ENCODE data around the gene LRMDA. TPM values are rescaled to one million over a fixed set of nuclear protein-coding genes. Genes with fewer than 3 reads are reported as not detected.

The LRMDA gene
- total and polyA plus RNA-seq, 10 of the 15 experiments (the other 5 are each of a cell fraction or from before 2014, with no cell fraction given): 0.07 to 0.54 (median 0.29) TPM; not detected in 4

DNA sequence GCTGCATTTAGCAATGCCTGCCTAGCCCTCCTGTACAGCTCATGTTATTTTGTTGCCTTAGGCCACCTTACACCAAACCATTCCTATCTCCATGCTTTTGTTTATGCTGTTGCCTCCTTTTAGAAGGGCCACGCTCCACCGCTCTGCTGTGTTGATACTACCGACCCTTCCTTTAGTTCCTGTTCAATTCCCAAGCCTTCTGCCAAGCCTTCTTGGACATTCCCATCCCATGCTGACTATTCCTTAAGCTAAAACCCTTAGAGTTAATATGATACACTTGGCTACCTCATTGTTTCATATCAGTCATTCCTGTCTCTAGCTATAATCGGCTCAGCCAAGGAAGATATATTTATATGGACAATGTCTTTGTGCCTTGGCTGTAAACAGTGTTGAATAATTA is 705.5 kb downstream of the LRMDA start:
- Histone ChIP-seq H3K79me2 (ENCODE audit: control insufficient read depth, insufficient read depth, low read length) (no peaks in the 10 kb centered on the region), H4K20me1 (ENCODE audit: control insufficient read depth, insufficient read depth) (no peaks in the 10 kb centered on the region), H2AFZ (ENCODE audit: control insufficient read depth, low read depth, low read length) (no peak overlapping the region), H3K9me3 (replicated peaks; ENCODE audit: control insufficient read depth, insufficient read depth, low read length) (no peaks in the 10 kb centered on the region), H3K27ac (ENCODE audit: control insufficient read depth, insufficient read depth) (no peak overlapping the region), H3K9ac (ENCODE audit: control insufficient read depth, insufficient read depth, low read length) (no peak overlapping the region), H3K4me3 (no peak overlapping the region), H3K27me3 (replicated peaks in 1 of 2; ENCODE audit: control insufficient read depth in 2 of 2, insufficient read depth in 2 of 2, low read length in 1 of 2) (no peaks in the 10 kb centered on the region), H3K4me2 (ENCODE audit: control insufficient read depth, insufficient read depth) (no peak overlapping the region), H3K36me3 (ENCODE audit: control insufficient read depth in 2 of 2, insufficient read depth in 2 of 2, low read length in 1 of 2) (no peaks in the 10 kb centered on the region), H3K4me1 (ENCODE audit: control insufficient read depth, insufficient read depth, low read length) (no peaks in the 10 kb centered on the region)
- BruUV-seq (replicated peaks): no TSS peak
- POLR2A ChIA-PET: no interaction called here
- TF ChIP-seq EED (IDR thresholded peaks at IDR 0.05; ENCODE audit: low read depth): no peak
- TF ChIP-seq CBFB (IDR thresholded peaks at IDR 0.05; ENCODE audit: low read depth): no peak
- no peak for TF ChIP-seq PAX8 (IDR thresholded peaks at IDR 0.05)
- TF ChIP-seq, protein P1, sequence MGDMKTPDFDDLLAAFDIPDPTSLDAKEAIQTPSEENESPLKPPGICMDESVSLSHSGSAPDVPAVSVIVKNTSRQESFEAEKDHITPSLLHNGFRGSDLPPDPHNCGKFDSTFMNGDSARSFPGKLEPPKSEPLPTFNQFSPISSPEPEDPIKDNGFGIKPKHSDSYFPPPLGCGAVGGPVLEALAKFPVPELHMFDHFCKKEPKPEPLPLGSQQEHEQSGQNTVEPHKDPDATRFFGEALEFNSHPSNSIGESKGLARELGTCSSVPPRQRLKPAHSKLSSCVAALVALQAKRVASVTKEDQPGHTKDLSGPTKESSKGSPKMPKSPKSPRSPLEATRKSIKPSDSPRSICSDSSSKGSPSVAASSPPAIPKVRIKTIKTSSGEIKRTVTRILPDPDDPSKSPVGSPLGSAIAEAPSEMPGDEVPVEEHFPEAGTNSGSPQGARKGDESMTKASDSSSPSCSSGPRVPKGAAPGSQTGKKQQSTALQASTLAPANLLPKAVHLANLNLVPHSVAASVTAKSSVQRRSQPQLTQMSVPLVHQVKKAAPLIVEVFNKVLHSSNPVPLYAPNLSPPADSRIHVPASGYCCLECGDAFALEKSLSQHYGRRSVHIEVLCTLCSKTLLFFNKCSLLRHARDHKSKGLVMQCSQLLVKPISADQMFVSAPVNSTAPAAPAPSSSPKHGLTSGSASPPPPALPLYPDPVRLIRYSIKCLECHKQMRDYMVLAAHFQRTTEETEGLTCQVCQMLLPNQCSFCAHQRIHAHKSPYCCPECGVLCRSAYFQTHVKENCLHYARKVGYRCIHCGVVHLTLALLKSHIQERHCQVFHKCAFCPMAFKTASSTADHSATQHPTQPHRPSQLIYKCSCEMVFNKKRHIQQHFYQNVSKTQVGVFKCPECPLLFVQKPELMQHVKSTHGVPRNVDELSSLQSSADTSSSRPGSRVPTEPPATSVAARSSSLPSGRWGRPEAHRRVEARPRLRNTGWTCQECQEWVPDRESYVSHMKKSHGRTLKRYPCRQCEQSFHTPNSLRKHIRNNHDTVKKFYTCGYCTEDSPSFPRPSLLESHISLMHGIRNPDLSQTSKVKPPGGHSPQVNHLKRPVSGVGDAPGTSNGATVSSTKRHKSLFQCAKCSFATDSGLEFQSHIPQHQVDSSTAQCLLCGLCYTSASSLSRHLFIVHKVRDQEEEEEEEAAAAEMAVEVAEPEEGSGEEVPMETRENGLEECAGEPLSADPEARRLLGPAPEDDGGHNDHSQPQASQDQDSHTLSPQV (IDR thresholded peaks at IDR 0.05): no peak
- TF ChIP-seq YBX1 (IDR thresholded peaks at IDR 0.05): no peak
- no peak for TF ChIP-seq SRF (IDR thresholded peaks at IDR 0.05; ENCODE audit: low read depth in 2 of 2, low read length in 2 of 2)
- TF ChIP-seq MEF2B (IDR thresholded peaks at IDR 0.05; ENCODE audit: partially characterized antibody, poor library complexity, severe bottlenecking): no peak
- TF ChIP-seq POU2F2 (IDR thresholded peaks at IDR 0.05; ENCODE audit: borderline replicate concordance, low read depth, low read length): no peak
- in situ Hi-C loops (cut with MboI): no loop called here
- SMC1A ChIA-PET (ENCODE audit: uncharacterized antibody, unreplicated experiment): interaction anchor here (1.8 kb wide), 1 partner anchor 19 kb away, joined by 4 read pairs; no protein-coding TSS in a partner anchor
- FAIRE-seq: no peak
- RAD21 ChIA-PET (ENCODE audit: unreplicated experiment): no interaction called here
- CTCF ChIA-PET: no interaction called here
- no peak for DNase-seq (ENCODE audit: low read depth, low spot score)
- no peak for ATAC-seq
- 29% methylated on average over 4 of the region's 4 CpGs for WGBS (ENCODE audit: insufficient coverage, insufficient replicate concordance, low lambda C conversion rate, missing lambda C conversion rate)
- intact Hi-C loops (cut with micrococcal nuclease; ENCODE audit: unreplicated experiment): no loop called here

All from GM12878 (cell line).